Coronary artery (tissue), 2 donors: ENCODE data around the gene CDK14.

ENCODE experiments used
- DNase-seq: peaks from one replicate; pipeline ENCODE4 v3.0.0-alpha.2; 2017; ENCODE audit warnings: low spot score
- H3K27ac ChIP-seq, 2 donors: fragments of 200-600 bp; sonication (generic); one replicate each; pipeline ENCODE4 v1.5.1; 2016 to 2019
- H3K4me3 ChIP-seq: fragments of 200-600 bp; sonication (generic); 2 replicates; pipeline ENCODE4 v1.5.1; 2016; ENCODE audit warnings: mild to moderate bottlenecking, moderate library complexity
- CTCF ChIP-seq: fragments of 200-600 bp; sonication (generic); IDR thresholded peaks from one replicate; pipeline ENCODE4 v1.5.1; 2019; ENCODE audit warnings: antibody characterized with exemption

CDK14 gene

DNA sequence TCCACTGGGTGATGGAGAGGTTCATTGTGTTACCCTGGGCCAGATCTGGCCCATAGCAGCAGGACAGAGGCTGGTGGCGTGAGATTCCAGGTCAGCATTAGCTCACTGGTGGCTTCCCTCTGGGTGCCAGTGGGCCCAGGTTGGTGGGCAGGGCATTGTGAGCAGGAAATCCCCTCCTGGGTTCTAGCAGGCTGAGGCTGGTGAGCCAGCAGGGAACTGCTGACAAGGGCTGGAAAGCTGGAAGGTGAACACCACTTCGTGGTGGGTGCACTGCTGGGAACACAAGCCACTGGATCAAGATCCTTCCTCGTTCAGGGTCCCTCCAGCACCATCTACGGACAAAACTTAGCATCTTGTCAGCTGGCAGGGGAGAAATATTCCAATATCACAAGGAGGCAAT is 408.9 kb downstream of the CDK14 start:
- no peak overlapping the region for H3K27ac ChIP-seq
- TF ChIP-seq CTCF: no peak
- no peak overlapping the region for H3K4me3 ChIP-seq
- DNase-seq: no peak

DNA sequence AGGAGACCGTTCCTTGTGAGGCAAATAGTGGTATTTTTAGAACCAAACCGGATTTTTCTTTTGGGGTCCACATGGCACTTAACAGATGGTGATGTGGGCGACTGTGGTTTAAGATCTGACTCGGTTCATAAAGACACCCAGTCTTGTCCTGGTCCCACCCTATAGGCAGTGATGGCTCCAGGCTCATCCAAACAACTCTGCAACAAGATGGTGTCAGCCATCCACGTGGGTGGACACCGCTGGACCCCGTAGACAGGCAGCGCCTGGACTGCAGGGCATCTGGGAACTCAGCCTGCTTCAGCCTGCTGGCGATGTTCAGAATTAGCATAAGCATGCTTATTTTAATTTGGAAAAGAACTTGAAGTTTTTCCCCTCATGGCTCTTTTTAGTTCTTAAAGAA is 409.7 kb downstream of the CDK14 start:
- Histone ChIP-seq H3K27ac (no peak overlapping the region), H3K4me3 (no peak overlapping the region)
- DNase-seq: no peak
- TF ChIP-seq CTCF: no peak

DNA sequence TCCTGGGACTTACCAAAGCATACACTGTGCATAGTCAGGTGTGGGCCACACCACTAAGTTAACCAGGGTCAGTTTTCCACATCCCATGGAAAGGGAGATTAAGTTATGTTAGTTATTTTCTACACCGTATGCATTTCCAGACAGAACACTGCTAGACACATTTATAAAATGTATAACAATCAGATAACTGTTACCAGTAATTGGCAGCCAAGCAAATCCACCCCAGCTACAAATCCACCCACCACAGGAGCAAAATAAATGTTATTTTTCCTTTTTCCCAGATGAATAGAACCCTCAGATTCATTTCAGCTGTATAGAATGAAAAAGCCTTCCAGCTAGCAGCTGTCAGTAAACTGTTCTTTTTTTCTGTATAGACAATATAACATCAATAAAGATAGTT is 411.2 kb downstream of the CDK14 start:
- TF ChIP-seq CTCF: no peak
- no peak overlapping the region for H3K27ac ChIP-seq
- no peak overlapping the region for H3K4me3 ChIP-seq
- DNase-seq: no peak

DNA sequence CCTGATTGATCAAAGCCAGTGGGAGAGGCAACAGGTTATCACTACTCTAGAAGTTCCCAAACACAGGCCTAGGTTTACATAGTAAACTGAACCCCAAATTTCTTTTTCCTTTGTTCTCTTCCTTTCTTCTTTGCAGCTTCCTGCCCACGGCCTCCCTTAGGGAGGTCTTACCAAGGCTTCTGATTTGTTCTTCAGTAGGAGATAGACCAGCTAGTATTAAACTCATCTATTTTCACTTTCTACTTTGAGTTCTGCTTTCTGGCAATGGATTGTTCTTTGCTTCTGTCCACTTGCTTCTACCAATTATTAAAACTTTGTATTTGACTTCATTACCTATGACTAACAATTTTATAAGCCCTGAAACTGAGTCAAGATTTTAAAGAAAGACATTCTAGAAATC is 417.0 kb downstream of the CDK14 start:
- TF ChIP-seq CTCF: no peak
- no peak for DNase-seq
- H3K27ac ChIP-seq: no peak overlapping the region
- no peak overlapping the region for H3K4me3 ChIP-seq

- H3K4me3 ChIP-seq: no peak overlapping the region
- TF ChIP-seq CTCF: no peak
- no peak overlapping the region for H3K27ac ChIP-seq
- DNase-seq: no peak
Measured at GRCh38 chr7:91019686-91020385, 423.7 kb downstream of the CDK14 start.

GRCh38 chr7:91020636-91021385 is 424.7 kb downstream of the CDK14 start:
- no peak overlapping the region for H3K4me3 ChIP-seq
- no peak overlapping the region for H3K27ac ChIP-seq
- no peak for TF ChIP-seq CTCF
- DNase-seq: no peak

GRCh38 chr7:91021956-91022355 is 425.8 kb downstream of the CDK14 start:
- DNase-seq: no peak
- no peak overlapping the region for H3K27ac ChIP-seq
- H3K4me3 ChIP-seq: no peak overlapping the region
- no peak for TF ChIP-seq CTCF
